ENCODE data around the gene CNOT6. TPM values are rescaled to one million over a fixed set of nuclear protein-coding genes. Genes with fewer than 3 reads are reported as not detected.

Gene CNOT6
- total RNA-seq, 1 donor from 2014 or later, result 41.7 TPM

GRCh38 chr5:180591311-180591887 is 97.2 kb downstream of the CNOT6 start, which contains the start of gene SCGB3A1:
TSS of gene SCGB3A1 (minus strand) at chr5:180591499. CDS start at chr5:180591462, 37 bp downstream.
- Mint-ChIP-seq H3K27ac (ENCODE audit: unreplicated experiment) (peak within 1 kb of the TSS; percentile 62), H3K9me3 (ENCODE audit: unreplicated experiment) (peaks cover under 1% of the 10 kb centered on the region), H3K4me1 (ENCODE audit: low read depth, unreplicated experiment) (peaks cover 4% of the 10 kb centered on the region), H3K27me3 (ENCODE audit: low read depth, unreplicated experiment) (peaks cover 49% of the 10 kb centered on the region), H3K4me3 (ENCODE audit: unreplicated experiment) (no peak within 1 kb of the TSS), H3K36me3 (ENCODE audit: low read depth, unreplicated experiment) (peaks cover 4% of the 10 kb centered on the region)
- no peak within 1 kb of the TSS for H3K9ac ChIP-seq (ENCODE audit: low read length)
- H3K4me1 ChIP-seq (ENCODE audit: insufficient read depth, low read length), result peaks cover 5% of the 10 kb centered on the region
- H4K20me1 ChIP-seq (ENCODE audit: insufficient read depth, low read length), result no peaks in the 10 kb centered on the region
- no peaks in the 10 kb centered on the region for H3K79me2 ChIP-seq (ENCODE audit: insufficient read depth, low read length)
- no peaks in the 10 kb centered on the region for H3K9me3 ChIP-seq (ENCODE audit: insufficient read depth, low read depth, low read length)
- no peak within 1 kb of the TSS for H3K27ac ChIP-seq (ENCODE audit: low read depth, low read length)
- no peaks in the 10 kb centered on the region for H3K36me3 ChIP-seq (ENCODE audit: insufficient read depth, low read length)
- H3K27me3 ChIP-seq (ENCODE audit: insufficient read depth, low read length), result peaks cover 32% of the 10 kb centered on the region
- FAIRE-seq (no peak), DNase-seq (ENCODE audit: low read depth) (no peak)
- no peak within 1 kb of the TSS for H2AFZ ChIP-seq (ENCODE audit: low read depth, low read length)
- no peak for TF ChIP-seq EZH2 (IDR thresholded peaks at IDR 0.05; ENCODE audit: insufficient read depth, low read length)
- TF ChIP-seq CTCF (IDR thresholded peaks at IDR 0.05; ENCODE audit: insufficient read depth, low read depth, low read length), result no peak
- H3K4me2 ChIP-seq (ENCODE audit: low read length), result peak within 1 kb of the TSS; percentile 69
- H3K4me3 ChIP-seq (ENCODE audit: insufficient read depth, low read depth, low read length), result no peak within 1 kb of the TSS

GRCh38 chr5:180592176-180592575 is 98.0 kb downstream of the CNOT6 start:
- TF ChIP-seq CTCF (IDR thresholded peaks at IDR 0.05; ENCODE audit: insufficient read depth, low read depth, low read length) (no peak), EZH2 (IDR thresholded peaks at IDR 0.05; ENCODE audit: insufficient read depth, low read length) (no peak)
- Histone ChIP-seq H3K4me1 (ENCODE audit: insufficient read depth, low read length) (peaks cover 5% of the 10 kb centered on the region), H3K27ac (ENCODE audit: low read depth, low read length) (no peak overlapping the region), H3K79me2 (ENCODE audit: insufficient read depth, low read length) (no peaks in the 10 kb centered on the region), H3K4me3 (ENCODE audit: insufficient read depth, low read depth, low read length) (no peak overlapping the region), H3K9me3 (ENCODE audit: insufficient read depth, low read depth, low read length) (no peaks in the 10 kb centered on the region), H3K36me3 (ENCODE audit: insufficient read depth, low read length) (no peaks in the 10 kb centered on the region), H4K20me1 (ENCODE audit: insufficient read depth, low read length) (no peaks in the 10 kb centered on the region), H3K9ac (ENCODE audit: low read length) (no peak overlapping the region), H2AFZ (ENCODE audit: low read depth, low read length) (no peak overlapping the region), H3K4me2 (ENCODE audit: low read length) (no peak overlapping the region), H3K27me3 (ENCODE audit: insufficient read depth, low read length) (peaks cover 32% of the 10 kb centered on the region)
- Mint-ChIP-seq H3K9me3 (ENCODE audit: unreplicated experiment) (no peaks in the 10 kb centered on the region), H3K27ac (ENCODE audit: unreplicated experiment) (peak overlapping the region; percentile 62), H3K4me1 (ENCODE audit: low read depth, unreplicated experiment) (peaks cover 4% of the 10 kb centered on the region), H3K27me3 (ENCODE audit: low read depth, unreplicated experiment) (peaks cover 45% of the 10 kb centered on the region), H3K4me3 (ENCODE audit: unreplicated experiment) (no peak overlapping the region), H3K36me3 (ENCODE audit: low read depth, unreplicated experiment) (peaks cover 4% of the 10 kb centered on the region)
- DNase-seq (ENCODE audit: low read depth), result no peak
- no peak for FAIRE-seq
